Left ventricle myocardium inferior (tissue), 1 donor: Measurements from ENCODE around the gene HMGB4. TPM values are rescaled to one million over a fixed set of nuclear protein-coding genes. Genes with fewer than 3 reads are reported as not detected.

Experiments used
- DNase-seq: peaks from one replicate; pipeline ENCODE4 v3.0.0-alpha.2; 2020
- H3K27ac ChIP-seq: fragments of 200-600 bp; replicated peaks from 2 replicates; pipeline ENCODE4 v1.8.0; 2021
- H3K27me3 ChIP-seq: fragments of 200-600 bp; 2 replicates; pipeline ENCODE4 v1.8.0; 2021; ENCODE audit warnings: low read depth
- H3K36me3 ChIP-seq: fragments of 200-600 bp; 2 replicates; pipeline ENCODE4 v1.8.0; 2021
- H3K4me1 ChIP-seq: fragments of 200-600 bp; 2 replicates; pipeline ENCODE4 v1.8.0; 2021
- H3K4me3 ChIP-seq: fragments of 200-600 bp; 2 replicates; pipeline ENCODE4 v1.8.0; 2021; ENCODE audit warnings: mild to moderate bottlenecking, moderate library complexity
- H3K9me3 ChIP-seq: fragments of 200-600 bp; replicated peaks from 2 replicates; pipeline ENCODE4 v1.8.0; 2021
- intact Hi-C: fragments of 100-400 bp; cut with micrococcal nuclease; formaldehyde crosslinking; loops from one replicate; pipeline ENCODE4 v1.11.0; 2022
- total RNA-seq: library from RNA; stranded (reverse); fragmentation: NEBNext Ultra II Directional; extraction: Animal tissue kit (Norgen Biotek cat#: 25700); gene quantifications from one replicate; pipeline ENCODE4 v1.2.1, GENCODE V29; 2021
- TF ChIP-seq, protein P1 (sequence below): fragments of 200-600 bp; IDR thresholded peaks from 2 replicates; pipeline ENCODE4 v1.8.0; 2021; ENCODE audit warnings: antibody characterized with exemption, mild to moderate bottlenecking, borderline replicate concordance
- donor health status: DM: no; HTN: yes; CAD: no; lungs with severe emphysema.

Gene HMGB4
- total RNA-seq, 1 donor from 2014 or later: not detected

DNA sequence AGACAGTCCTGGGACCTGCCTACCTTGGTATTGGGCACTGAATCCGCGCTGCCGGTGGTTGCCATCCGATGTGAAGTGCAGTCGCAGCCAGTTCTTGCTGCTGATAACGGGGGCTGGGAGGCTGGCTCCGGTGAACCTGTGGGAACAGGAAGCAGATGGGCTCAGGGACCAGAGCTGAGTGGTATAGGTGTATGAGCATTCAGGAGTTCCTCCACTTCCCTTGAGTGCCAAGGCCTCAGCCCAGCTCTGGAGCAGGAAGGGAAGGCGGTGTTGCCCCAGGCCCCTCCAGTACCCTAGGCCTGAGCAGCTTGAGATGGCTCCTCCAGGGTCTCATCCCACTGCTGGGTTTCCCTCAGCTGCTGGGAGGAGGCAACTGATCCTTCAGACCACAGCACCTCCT lies 17.0 kb upstream of the HMGB4 start:
- H3K4me3 ChIP-seq: no peak overlapping the region
- no peak overlapping the region for H3K27ac ChIP-seq
- intact Hi-C loops: no loop called here
- H3K27me3 ChIP-seq: peaks cover 31% of the 10 kb centered on the region
- no peaks in the 10 kb centered on the region for H3K4me1 ChIP-seq
- TF ChIP-seq, protein P1, sequence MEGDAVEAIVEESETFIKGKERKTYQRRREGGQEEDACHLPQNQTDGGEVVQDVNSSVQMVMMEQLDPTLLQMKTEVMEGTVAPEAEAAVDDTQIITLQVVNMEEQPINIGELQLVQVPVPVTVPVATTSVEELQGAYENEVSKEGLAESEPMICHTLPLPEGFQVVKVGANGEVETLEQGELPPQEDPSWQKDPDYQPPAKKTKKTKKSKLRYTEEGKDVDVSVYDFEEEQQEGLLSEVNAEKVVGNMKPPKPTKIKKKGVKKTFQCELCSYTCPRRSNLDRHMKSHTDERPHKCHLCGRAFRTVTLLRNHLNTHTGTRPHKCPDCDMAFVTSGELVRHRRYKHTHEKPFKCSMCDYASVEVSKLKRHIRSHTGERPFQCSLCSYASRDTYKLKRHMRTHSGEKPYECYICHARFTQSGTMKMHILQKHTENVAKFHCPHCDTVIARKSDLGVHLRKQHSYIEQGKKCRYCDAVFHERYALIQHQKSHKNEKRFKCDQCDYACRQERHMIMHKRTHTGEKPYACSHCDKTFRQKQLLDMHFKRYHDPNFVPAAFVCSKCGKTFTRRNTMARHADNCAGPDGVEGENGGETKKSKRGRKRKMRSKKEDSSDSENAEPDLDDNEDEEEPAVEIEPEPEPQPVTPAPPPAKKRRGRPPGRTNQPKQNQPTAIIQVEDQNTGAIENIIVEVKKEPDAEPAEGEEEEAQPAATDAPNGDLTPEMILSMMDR: no peak
- H3K9me3 ChIP-seq: no peaks in the 10 kb centered on the region
- no peaks in the 10 kb centered on the region for H3K36me3 ChIP-seq
- DNase-seq: no peak

DNA sequence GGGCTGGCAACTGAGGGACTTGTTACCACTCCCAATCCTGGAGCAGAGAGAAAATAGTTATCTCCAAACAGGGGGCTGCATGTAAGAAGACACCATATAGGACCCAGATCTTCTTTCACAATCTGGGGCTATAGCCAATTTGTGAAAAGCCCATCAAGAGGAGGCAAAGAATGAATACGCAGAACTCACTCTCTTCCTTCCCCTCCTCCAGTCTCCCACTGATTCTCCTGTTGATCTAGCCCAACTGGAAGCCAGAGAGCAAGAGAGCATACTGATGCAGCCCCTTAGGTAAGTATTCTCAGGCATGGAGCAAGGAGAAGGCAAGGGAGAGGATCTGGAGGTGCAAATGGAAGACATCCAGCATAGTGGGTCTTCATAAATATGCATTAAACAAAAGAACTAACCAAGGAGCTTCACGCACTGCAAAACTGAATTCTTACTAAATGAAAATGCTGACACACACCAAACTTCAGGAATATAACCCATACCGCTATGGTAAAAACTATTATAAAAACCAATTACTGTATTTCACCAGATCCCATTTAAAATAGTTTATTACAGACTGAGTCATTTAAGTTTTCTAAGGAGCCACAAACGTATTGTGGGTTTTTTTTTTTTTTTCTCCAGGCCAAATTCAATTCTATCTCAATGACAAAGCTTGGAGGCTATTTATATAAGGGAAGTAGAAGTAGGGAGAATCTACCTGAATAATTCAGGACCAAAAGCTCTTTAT lies 15.5 kb upstream of the HMGB4 start:
- intact Hi-C loops: no loop called here
- Histone ChIP-seq H3K27me3 (peaks cover 43% of the 10 kb centered on the region), H3K36me3 (no peaks in the 10 kb centered on the region), H3K9me3 (no peaks in the 10 kb centered on the region), H3K4me1 (no peaks in the 10 kb centered on the region), H3K4me3 (no peak overlapping the region), H3K27ac (no peak overlapping the region)
- DNase-seq: no peak
- TF ChIP-seq, protein P1: no peak

DNA sequence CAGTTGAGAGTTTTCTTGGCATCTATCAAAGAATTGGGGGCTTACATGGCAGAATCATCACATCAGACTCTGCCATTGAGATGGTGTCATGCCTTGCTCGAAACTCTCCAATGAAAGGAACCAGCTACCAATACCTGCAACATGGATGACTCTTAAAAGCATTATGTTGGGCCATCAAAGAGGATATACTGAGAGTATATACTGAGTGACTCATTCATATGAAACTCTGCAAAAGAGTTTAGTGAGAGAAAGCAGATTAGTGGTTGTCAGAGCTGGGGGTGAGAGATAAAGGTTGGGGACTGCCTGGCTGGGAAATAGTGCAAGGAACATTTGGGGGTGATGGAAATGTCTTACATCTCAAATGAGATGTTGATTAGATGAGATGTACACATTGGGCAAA lies 14.7 kb upstream of the HMGB4 start:
- H3K4me3 ChIP-seq: no peak overlapping the region
- no peaks in the 10 kb centered on the region for H3K9me3 ChIP-seq
- H3K4me1 ChIP-seq: no peaks in the 10 kb centered on the region
- TF ChIP-seq, protein P1: no peak
- H3K27me3 ChIP-seq: peaks cover 49% of the 10 kb centered on the region
- H3K36me3 ChIP-seq: no peaks in the 10 kb centered on the region
- no peak for DNase-seq
- intact Hi-C loops: no loop called here
- no peak overlapping the region for H3K27ac ChIP-seq

DNA sequence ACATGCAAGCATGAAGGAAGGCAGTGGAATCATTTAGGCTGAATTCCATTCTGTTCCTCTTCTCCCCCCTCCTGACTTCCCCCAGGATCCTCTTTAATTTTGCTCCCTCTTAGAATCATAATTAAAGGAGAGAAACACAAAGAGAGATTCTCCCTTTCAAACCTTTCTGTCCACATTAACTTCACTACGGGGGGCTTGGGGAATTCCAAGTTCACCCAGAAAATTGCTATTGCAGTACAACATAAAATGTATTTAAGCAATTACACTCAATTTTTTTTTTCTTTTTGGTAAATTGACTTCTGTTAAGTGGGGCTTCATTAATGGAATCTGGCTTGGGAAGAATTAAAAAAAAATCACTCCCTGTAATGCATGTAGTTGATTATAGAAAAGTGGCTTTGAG lies 13.4 kb upstream of the HMGB4 start:
- Histone ChIP-seq H3K27me3 (peaks cover 61% of the 10 kb centered on the region), H3K27ac (no peak overlapping the region), H3K4me3 (no peak overlapping the region), H3K36me3 (no peaks in the 10 kb centered on the region), H3K9me3 (no peaks in the 10 kb centered on the region), H3K4me1 (no peaks in the 10 kb centered on the region)
- TF ChIP-seq, protein P1: no peak
- no peak for DNase-seq
- intact Hi-C loops: no loop called here

DNA sequence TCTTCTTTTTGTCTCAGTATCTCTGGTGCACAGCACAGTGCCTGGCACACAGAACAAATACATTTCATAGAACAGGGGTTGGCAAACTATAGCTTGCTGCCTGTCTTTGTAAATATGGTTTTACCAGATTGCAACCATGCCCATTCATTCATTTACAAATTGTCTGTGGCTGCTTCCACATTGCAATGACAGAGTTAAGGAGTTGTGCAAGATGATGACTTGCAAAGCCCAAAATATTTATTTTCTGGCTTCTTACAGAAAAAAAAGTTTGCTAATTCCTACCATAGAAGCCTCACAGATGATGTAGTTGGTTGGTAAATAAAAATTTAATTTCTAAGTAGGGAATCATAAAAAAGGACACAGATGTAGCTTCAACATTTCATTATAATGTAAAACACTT lies 11.2 kb upstream of the HMGB4 start:
- Histone ChIP-seq H3K27ac (no peak overlapping the region), H3K4me1 (no peaks in the 10 kb centered on the region), H3K27me3 (peaks cover 72% of the 10 kb centered on the region), H3K4me3 (no peak overlapping the region), H3K36me3 (no peaks in the 10 kb centered on the region), H3K9me3 (no peaks in the 10 kb centered on the region)
- TF ChIP-seq, protein P1: no peak
- no peak for DNase-seq
- intact Hi-C loops: no loop called here
